Thyroid gland (tissue), 4 donors: ENCODE measurements around the gene NCR3LG1.

Experiments
- CTCF ChIP-seq, 6 experiments: fragments of 200-600 bp in 3 of 6; fragments of 450-650 bp in 3 of 6; sonication (generic) in 3 of 6; IDR thresholded peaks; one replicate each; pipeline ENCODE4 v1.5.1; 2016 to 2019; ENCODE audit warnings: antibody characterized with exemption in 6 of 6, mild to moderate bottlenecking in 2 of 6, inconsistent platforms in 1 of 6, moderate library complexity in 1 of 6
- POLR2A ChIP-seq, 2 donors: fragments of 450-650 bp; IDR thresholded peaks; one replicate each; pipeline ENCODE4 v1.6.1; 2017; ENCODE audit warnings: antibody characterized with exemption in 2 of 2, mild to moderate bottlenecking in 2 of 2, moderate library complexity in 1 of 2

GRCh38 chr11:17423533-17424310 is 72.1 kb downstream of the NCR3LG1 start:
- TF ChIP-seq POLR2A (IDR thresholded peaks at IDR 0.05) (no peak), CTCF (IDR thresholded peaks at IDR 0.05) (no peak)
